ENCODE results near the gene B3GAT2.

DNA sequence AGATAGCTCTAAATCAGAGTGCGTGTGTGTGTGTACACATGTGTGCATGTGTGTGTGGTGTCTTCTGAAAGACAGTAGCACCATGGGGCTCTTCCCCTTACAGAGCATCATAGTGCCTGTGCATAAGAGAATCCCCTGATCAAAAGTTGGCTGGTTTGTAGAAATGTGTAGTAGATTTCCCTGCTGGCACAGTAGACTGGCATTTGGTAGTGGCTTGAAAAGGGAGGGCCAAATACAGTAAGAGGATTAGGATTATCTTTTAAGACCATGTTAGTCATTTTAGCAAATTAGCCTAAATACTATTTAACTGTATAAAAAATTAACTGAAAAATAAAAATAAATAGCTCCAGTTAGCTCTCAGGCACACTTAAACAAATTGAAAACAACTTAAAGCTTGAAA, 112.6 kb downstream of the B3GAT2 start:
- TF ChIP-seq, protein P1, sequence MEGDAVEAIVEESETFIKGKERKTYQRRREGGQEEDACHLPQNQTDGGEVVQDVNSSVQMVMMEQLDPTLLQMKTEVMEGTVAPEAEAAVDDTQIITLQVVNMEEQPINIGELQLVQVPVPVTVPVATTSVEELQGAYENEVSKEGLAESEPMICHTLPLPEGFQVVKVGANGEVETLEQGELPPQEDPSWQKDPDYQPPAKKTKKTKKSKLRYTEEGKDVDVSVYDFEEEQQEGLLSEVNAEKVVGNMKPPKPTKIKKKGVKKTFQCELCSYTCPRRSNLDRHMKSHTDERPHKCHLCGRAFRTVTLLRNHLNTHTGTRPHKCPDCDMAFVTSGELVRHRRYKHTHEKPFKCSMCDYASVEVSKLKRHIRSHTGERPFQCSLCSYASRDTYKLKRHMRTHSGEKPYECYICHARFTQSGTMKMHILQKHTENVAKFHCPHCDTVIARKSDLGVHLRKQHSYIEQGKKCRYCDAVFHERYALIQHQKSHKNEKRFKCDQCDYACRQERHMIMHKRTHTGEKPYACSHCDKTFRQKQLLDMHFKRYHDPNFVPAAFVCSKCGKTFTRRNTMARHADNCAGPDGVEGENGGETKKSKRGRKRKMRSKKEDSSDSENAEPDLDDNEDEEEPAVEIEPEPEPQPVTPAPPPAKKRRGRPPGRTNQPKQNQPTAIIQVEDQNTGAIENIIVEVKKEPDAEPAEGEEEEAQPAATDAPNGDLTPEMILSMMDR (IDR thresholded peaks at IDR 0.05) = no peak
- TF ChIP-seq EZH2 (IDR thresholded peaks at IDR 0.05; ENCODE audit: borderline replicate concordance, insufficient read depth, low read depth, low read length, poor library complexity, severe bottlenecking) = no peak

Measured in B cell (primary cell).